GM11168 (cell line): Measurements from ENCODE around the gene HIGD2A.

ENCODE experiments used
- in situ Hi-C: fragments of 300-500 bp; cut with MboI; formaldehyde crosslinking; loops from one replicate; pipeline ENCODE4 v1.12.0; 2022; ENCODE audit warnings: low sequenced_read_pairs; ENCODE audit not compliant: unreplicated experiment

HIGD2A gene

DNA sequence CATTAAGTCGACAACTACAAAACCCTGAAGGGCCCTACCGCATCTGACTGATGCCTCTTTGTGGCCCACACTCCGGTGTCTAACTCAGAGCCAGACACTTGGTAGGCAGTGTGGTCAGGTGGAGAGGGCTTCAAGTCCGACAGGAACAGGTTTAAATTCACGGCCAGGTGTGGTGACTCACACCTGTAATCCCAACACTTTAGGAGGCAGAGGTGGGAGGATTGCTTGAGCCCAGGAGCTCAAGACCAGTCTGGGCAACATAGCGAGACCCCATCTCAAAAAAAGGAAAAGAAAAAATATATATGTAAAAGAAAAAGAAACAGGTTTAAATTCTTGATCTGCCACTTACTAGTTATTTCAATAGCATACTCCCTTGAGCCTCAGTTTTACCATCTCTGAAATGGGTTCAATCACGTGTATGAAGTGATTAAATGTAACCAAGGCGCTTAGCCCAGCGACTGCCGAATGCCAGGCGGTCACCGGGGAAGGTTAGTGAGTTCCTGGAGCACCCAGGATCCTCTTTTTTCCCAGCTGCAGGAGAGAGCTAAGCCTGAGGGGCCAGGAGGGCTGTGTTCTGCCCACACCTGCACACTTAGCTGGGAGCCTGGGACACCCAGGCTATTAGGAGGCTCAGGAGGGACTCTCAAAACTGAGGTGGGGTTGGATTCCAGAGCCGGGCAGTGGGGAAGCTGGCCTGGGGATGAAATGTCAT, 26.8 kb downstream of the HIGD2A start:
- in situ Hi-C loops, result no loop called here

GRCh38 chr5:176415952-176416924, 27.7 kb downstream of the HIGD2A start, which contains the start of gene CLTB:
CLTB (minus strand) TSS chr5:176416539; CDS start chr5:176416363, 176 bp downstream.
- in situ Hi-C loops, result no loop called here

- in situ Hi-C loops, result no loop called here
These were observed 28.4 kb downstream of the HIGD2A start for GRCh38 chr5:176416965-176417364.

DNA sequence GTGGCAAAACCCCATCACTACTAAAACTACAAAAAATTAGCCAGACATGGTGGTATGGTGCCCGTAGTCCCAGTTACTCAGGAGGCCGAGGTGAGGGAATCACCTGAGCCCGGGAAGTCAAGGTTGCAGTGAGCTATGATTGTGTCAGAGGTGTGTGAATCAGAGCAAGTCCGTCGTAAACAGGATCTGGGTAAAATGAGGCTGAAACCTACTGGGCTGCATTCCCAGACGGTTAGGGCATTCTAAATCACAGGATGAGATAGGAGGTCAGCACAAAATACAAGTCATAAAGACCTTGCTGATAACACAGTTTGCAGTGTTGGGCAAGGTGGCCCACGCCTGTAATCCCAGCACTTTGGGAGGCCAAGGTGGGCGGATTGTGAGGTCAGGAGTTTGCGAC, 29.7 kb downstream of the HIGD2A start:
- in situ Hi-C loops, result no loop called here

DNA sequence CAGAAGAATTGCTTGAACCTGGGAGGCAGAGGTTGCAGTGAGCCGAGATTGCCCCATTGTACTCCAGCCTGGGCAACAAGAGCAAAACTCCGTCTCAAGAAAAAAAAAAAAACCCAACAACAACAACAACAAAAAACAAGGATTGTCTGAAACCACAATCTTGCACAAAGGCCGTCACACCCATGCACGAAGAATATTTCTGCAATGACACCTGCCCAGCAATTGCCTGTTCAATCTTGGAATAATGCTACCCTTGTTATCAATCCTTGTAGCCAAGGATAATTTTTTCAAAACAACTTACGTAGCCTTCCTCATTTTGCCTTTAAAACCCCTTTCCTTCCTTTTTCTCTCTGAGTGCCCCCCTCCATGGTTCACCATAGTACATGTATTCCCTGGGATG, 31.5 kb downstream of the HIGD2A start:
- in situ Hi-C loops, result no loop called here

DNA sequence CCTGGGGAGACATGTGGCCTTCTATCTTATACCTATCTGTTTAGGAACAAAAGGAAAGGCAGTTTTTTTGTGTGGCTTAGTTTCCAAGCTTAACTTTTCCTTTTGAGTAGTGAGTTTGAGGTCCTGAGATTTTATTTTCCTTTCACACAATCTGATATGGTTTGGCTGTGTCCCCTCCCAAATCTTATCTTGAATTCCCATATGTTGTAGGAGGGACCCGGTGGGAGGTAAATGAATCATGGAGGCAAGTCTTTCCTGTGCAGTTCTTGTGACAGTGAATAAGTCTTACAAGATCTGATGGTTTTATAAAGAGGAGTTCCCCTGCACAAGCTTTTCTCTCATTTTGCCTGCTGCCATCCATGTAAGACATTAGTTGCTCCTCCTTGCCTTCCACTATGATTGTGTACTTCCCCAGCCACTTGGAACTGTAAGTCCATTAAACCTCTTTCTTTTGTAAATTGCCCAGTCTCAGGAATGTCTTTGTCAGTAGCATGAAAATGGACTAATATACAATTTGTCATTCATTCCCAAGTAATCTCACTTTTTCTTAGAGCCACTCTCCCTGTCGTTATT, 32.5 kb downstream of the HIGD2A start:
- in situ Hi-C loops, result no loop called here

- in situ Hi-C loops, result no loop called here
These were observed 35.6 kb downstream of the HIGD2A start for GRCh38 chr5:176424181-176424580.

DNA sequence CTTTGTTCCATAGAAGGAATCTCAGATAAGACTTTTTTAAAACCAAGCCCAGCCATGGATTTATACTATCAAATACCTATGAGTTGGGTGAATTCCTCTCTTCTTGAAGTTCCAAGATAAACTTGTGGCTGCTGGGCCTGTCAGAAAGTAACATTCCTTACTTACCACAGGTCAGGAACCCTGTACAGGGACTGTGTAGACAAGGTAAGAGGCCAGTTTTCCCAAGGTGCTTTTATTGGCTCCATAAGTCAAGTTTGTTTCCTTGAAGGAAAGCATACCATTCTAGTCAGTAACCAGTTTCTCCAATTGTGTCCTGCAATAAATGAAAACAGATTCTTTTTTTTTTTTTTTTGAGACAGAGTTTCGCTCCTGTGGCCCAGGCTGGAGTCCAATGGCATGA, 36.6 kb downstream of the HIGD2A start:
- in situ Hi-C loops, result no loop called here

DNA sequence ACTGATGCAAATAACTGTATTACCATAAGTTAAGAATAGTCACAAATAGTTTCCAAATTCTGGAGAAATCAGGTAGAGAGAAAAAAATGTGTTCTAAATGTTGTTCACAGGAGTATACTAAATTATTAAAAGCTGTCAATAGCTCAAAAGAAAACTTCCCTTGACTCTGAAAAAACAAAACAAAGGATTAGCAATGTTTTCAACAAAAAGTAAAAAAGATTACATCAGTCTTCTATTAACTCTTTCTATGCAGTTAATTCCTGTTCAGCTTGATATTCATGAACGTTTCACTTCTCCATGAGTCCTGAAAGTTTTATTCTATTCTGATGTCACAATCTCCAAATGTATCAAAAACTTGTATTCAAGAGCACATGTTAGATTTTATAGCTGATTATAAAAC, 37.2 kb downstream of the HIGD2A start:
- in situ Hi-C loops, result no loop called here

- in situ Hi-C loops, result no loop called here
These were observed 38.3 kb downstream of the HIGD2A start for GRCh38 chr5:176426876-176427275.

DNA sequence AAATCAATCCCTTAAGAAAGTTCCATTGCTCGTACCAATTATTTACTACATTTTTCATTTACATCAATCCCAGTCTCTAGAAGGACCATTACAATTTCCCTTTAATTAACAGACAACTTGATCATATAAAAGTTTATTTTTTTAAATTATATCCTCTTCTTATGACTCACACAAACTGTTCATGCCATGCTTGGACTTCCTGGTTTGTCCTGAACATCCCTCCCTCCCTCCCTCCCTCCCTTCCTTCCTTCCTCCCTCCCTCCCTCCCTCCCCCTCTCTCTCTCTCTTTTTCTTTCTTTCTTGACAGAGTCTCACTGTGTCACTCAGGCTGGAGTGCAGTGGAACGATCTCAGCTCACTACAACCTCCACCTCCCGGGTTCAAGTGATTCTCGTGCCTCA, 39.4 kb downstream of the HIGD2A start:
- in situ Hi-C loops, result no loop called here

GRCh38 chr5:176429972-176430371, 41.4 kb downstream of the HIGD2A start:
- in situ Hi-C loops, result no loop called here

DNA sequence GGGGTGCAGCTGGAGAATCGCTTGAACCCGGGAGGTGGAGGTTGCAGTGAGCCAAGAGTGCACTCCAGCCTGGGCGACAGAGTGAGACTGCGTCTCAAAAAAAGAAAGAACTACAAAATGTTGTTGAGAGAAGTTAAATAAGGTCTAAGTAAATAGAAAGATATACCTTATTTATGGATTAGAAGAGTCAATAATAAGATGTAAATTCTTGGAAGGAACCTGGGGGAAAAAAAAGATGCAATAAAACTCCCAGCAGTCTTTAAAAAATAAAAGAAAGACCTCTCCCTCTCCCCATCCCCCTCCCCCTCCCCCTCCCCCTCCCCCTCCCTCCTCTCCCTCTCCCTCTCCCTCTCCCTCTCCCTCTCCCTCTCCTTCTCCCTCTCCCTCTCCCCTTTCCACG, 44.2 kb downstream of the HIGD2A start:
- in situ Hi-C loops, result no loop called here

GRCh38 chr5:176436656-176437055, 48.1 kb downstream of the HIGD2A start:
- in situ Hi-C loops, result no loop called here

GRCh38 chr5:176438959-176439757, 50.6 kb downstream of the HIGD2A start:
- in situ Hi-C loops, result no loop called here
